ENCODE data around the gene FAM13A.
A peak's percentile ranks its signal among the peaks of the same experiment; 100 is the strongest.

The FAM13A gene

DNA sequence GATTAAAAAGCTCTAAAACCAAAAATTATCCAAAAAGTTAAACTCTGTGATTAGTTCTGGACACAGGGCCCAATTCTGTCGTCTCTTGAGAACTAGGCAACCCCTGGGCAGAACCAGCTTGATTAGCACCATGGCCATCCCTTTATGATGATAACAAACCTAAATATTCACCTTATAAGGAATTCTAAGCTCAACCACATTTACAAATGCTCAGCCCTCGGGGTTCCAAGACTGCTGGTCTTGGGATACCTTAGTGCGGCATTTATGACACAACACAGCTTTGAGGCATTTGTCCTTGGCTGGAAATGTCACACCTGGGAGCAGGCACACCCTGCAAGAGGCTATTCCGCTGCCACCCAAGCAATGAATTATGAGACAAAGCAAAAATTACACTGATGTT lies 331.8 kb downstream of the FAM13A start:
- no peak for DNase-seq (ENCODE audit: low read depth in 1 of 2, low spot score in 1 of 2)

DNA sequence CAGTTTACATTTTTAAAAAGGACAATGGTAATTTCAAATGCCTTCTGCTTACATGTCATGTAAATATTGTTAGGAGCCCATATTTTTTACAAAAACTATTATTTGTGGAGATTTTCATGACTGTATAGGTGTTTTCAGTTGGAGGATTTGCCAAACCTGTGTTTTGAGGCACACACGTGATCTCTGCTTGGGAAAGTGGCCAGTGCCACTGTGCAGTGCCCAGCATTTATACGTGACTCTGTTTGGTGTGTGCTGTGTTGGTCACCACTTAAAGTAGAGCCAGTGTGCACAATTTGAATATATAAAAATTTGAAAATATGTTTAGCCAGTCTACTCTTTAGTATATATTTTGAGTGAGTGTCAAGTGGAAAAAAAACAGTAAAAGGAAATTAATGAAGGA lies 332.6 kb downstream of the FAM13A start:
- no peak for DNase-seq (ENCODE audit: low read depth in 1 of 2, low spot score in 1 of 2)

DNA sequence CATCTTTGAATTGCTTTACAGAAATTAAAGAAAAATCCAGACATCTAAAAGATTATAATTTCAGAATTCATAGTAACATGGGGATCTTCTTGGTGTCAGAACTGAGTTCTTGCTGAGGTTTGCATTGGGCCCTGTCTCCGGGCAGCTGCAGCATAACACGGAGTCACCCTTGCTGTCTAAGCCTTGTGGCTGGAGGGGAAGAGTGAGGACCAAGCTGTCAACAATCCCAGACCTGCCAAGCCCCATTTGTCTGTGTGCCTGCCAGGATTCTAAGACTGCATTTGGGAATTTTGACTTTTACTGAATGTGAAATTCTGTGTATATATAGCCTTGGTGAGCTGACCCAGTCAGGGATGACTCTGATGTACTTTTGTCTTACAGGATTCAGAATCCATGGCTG lies 334.2 kb downstream of the FAM13A start:
- no peak for DNase-seq (ENCODE audit: low read depth in 1 of 2, low spot score in 1 of 2)

DNA sequence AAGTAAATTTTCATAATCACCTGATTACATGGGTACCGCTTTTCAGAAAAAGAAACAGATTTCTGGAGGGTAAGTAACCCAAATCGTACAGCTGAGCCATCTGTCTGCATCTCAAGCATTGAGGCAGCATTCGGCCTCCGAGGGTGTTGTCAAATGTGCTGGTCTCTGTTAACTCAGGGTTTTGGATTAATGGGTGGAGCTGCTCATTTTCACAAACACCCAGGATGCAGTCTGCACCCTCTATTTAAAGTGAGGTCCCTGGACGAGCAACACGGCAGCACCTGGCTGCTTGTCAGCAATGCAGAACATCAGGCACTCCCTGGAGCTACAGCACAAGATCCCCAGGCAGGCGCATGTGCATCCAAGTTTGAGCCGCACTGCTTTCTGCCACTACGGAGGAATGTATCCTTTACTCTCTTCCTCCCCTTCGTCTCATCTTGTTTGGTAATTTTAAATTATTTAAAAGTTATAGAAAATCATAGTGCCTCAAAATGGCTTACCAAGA lies 334.7 kb downstream of the FAM13A start:
- no peak for DNase-seq (ENCODE audit: low read depth in 1 of 2, low spot score in 1 of 2)

DNA sequence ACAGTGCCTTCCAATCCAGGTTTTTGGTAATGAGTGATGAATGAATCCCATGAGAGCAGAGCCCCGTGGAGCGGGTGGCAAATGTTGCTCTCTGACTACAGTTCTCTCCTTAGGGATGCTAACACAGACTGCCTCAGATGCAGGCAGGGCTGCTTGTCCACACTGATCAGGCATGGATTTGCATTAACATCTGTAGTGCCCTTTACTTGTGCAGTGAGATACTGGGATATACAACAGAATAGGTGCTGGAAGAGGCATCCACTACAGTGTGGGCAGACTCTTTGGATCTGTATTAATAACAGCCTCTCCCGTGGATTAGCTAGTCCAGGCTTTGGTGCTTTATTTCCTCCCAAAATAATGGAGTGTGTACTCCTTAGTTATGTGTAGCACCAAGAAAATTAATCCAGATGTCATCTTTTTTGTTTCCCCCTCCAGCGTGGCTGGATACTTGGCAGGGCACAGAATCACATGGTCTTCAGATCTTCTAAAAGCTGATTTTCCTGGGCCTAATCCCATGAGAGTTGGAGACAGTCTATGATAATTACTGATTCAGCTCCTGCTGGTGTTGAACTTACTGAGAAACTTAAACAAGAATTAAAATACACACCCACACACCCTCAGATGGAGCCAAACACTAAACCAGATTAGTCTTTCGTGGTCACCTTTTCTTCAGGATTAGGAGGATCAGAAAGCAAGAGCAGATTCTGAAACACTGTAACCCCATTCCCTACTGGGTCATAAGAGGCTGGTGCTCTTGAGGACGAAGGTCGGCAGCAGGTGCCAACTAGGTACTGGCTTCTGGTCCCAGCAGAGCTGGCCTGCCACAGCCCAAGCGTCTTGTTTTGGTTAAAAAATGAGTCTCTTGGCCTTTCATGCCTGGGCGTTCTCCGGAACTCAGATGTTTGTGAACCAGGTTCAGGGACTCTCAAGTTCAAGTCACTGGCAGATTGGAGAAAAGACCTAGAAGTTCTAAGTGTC lies 336.2 kb downstream of the FAM13A start:
- no peak for DNase-seq (ENCODE audit: low read depth in 1 of 2, low spot score in 1 of 2)

DNA sequence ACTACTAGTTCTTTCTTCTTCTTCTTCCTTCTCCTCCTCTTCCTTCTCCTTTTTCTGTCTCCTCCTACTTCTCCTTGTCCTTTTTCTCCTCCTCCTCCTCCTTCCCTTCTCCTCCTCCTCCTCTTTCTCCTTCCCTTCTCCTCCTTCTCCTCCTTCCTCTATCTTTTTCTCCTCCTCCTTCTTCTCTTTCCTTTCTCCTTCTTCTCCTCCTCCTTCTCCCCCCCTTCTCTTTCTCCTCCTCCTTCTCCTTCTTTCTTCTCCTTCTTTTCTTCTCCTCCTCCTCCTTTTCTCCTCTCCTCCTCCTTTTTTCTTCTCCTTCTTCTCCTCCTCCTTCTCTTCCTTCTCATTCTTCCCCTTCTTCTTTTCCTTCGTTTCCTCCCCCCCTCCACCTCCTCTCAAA lies 337.6 kb downstream of the FAM13A start:
- no peak for DNase-seq (ENCODE audit: low read depth in 1 of 2, low spot score in 1 of 2)

DNA sequence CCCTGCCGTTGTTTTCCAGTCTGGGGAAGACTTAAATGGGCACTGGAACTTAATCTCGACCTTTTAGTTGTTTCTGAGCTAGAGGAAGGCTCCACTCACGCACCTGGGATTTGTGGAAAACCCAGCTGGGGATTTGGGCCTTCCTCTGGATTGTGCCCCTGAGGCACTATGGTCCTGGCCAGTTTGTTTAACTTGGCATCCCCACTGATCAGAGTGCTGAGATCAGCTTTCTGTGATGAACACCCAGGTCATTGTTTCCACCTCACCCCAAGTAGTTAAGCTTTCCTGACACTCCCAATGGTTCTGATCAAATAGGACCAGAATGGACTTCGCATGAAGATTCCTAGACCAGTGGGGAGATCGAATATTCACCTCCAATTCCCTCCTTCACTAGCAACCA lies 338.9 kb downstream of the FAM13A start:
- DNase-seq (ENCODE audit: low read depth in 1 of 2, low spot score in 1 of 2) = no peak

DNA sequence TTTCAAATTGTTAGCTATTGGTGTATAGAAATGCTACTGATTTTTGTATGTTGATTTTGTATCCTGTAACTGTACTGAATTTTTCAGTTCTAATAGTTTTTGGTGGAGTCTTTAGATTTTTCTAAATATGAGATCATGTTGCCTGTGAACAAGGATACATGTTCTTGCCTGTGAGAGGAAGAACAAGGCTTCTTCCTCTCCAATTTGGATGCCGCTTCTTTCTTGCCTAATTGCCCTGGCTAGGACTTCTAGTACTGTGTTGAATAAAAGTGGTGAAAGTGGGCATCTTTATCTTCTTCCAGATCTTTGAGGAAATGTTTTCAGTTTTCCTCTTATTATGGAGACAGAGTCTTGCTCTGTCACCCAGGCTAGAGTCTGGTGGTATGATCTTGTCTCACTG lies 343.2 kb downstream of the FAM13A start:
- no peak for DNase-seq (ENCODE audit: low read depth in 1 of 2, low spot score in 1 of 2)

DNA sequence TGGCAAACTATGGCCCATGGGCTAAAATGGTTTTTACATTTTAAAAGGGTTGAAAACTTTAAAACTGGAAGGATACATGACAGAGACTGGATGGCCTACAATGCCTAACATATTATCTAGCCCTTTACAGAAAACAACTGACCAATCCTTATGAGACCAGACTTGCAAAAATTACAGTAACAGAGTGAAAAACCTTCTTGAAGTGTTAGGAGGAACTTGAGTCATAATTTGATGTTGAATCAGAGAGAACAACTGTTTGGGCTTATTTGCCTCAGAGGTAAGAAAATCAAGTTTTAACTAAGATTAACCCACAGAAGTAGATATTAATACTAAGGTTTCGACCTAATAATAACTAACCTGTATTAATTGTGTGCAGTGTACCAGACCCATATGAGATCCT lies 347.0 kb downstream of the FAM13A start:
- no peak for DNase-seq (ENCODE audit: low read depth in 1 of 2, low spot score in 1 of 2)

DNA sequence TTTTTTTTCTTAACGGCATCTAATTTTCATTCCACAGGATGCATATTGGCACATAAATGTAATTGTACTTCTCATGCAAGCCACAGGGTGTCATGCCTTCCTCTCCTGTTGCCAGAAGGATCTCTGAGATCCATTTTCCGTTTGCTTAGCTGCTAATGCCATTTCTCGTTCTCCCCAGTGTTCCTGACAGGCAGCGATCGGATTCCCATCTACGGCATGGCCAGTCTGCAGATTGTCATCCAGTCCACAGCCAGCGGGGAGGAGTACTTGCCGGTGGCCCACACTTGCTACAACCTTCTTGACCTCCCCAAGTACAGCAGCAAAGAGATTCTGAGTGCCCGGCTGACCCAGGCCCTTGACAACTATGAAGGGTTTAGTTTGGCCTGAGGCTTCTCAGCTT lies 350.4 kb downstream of the FAM13A start:
- no peak for DNase-seq (ENCODE audit: low read depth in 1 of 2, low spot score in 1 of 2)

DNA sequence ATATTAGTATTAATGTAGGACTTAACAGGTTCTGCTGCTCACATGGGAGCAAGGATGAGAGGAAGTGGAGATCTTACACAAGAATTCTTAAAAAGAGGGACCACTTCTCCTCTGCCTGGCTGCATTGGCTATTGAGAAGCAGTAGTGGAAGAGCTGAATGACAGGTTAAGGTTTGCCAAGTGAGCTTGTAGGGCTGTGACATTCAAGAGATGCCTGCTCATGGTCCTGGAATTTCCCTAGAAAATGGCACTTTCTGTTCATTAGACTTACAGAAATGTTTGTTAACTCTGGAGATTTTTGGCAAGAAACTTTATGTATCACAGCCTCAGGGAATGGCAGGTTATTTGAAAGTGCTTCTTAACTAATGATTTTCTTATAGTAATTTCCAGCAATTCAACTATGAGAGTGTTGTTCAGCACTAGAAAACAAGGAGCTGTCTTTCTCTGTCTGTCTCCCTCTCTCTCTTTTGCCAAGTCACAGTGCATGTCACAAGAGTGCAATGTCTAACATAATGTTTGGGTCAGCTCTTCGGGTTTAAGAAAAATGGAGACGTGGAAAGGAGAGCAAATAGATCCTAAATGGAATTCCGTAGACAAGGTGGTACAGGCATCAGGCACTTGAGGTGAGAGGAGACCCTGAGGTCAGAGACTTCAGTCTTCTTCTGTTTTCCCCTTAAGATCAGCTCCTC lies 351.0 kb downstream of the FAM13A start:
- no peak for DNase-seq (ENCODE audit: low read depth in 1 of 2, low spot score in 1 of 2)

DNA sequence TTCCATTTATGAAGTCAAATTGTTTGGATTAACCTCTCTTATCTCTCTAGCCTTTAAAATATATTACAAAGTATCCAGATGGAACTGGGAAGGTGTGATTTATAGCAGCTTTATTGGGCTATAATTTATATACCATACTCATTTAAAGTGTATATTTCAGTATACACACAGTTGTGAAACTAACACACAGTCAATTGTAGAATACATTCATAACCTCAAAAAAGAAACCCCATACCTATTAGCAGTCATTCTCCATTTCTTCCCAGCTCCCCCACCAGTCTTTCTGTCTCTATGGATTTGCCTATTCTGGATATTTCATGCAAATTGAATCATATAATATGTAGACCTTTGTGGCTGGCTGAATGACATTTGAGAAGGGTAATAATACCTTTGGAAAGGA lies 351.8 kb downstream of the FAM13A start:
- DNase-seq (ENCODE audit: low read depth in 1 of 2, low spot score in 1 of 2) = no peak

DNA sequence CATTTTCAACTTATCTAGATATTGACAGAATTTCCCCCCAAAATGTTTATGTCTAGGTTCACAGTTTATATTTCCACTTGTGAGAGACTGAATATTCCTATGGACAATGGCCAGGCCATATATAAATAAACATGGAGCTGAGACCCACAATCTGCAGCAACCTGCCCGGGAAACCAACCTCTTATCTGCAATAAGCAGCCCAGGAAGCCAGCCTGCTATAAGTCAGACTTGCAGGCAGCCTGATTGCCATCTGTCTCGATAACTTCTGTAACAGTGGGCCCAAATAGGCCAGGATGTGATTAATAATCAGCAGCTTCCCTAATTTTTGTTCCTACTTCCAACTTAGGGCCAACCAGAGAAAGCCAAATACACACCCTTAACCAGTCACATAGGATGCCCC lies 354.2 kb downstream of the FAM13A start:
- DNase-seq (ENCODE audit: low read depth in 1 of 2, low spot score in 1 of 2) = no peak

DNA sequence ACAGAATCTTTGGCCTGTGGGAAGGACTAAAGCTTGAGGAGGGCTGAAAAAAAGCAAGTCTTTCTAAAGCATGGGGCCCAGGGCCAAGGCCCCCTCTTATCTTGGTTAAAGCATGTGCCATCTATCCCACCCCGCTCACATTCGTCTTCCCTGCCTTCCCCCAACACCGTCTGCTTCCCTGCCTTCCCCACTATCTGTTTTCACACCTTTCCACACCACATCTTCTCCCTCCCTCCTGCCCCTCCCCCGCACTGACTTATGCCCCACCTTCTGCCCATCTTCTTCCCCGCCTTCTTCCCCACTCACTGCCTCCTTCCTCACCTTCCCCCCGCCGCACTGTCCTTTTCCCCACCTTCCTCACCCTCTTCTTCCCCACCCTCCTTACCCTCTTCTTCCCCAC lies 358.5 kb downstream of the FAM13A start:
- DNase-seq (ENCODE audit: low read depth in 1 of 2, low spot score in 1 of 2) = no peak

DNA sequence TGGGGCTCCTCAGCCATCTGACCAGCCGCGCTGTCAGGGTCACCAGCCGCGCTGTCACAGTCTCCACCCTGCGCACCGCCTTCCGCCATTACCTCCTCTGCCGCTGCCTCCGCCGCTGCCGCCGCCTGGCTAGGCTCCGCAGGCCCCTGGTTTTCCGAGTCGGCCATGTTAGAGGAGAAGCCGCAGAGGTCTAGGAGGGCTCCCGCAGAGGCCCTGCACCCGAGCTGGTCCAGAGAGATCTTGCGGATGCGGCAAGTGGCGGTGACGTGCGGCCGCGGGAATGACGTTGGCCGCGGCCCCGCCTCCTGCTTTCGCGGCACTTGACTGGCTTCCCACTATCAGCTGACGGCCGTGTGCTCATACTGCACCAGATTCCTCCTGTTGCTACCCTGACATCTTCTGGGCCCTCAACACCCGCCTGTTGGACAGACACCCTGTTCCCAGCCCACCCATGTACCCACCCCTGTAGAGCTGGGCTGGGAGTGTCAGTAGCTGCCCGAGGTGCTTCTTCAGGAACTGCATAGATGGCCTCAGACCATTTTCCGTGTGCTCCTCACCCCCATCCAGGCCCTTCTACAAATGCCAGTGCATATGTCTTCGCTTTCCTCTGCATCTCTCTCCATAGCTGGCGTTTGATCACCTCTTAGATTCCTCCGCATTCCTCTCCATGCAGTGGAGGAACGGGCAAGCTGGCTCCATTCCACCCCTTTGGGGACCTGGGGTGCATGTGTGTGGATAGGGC lies 359.2 kb downstream of the FAM13A start, which contains the start of gene NAP1L5:
Gene NAP1L5 (minus strand): TSS at position 242 of the 742 bp plus-strand sequence. CDS start 75 bp downstream, at position 167.
- DNase-seq (ENCODE audit: low read depth in 1 of 2, low spot score in 1 of 2) = peak; percentile 21 to 43

DNA sequence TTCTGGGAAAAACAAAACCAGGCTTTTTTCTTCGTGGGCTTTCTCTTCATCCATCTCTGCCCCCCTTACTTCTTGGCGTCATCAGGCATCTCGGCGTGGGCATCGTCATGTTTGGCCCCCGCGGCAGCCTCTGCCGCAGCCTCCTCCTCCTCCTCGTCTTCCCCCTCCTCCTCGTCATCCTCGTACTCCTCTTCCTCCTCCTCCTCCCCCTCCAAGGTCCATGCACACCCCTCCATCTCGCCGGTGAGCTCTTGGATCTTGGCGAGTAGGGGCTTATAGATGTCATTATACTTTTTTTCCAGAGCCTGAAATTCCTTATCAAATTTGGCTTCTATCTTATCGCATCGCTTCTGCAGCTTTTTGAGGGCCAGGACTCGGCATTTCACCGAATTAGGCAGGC lies 359.8 kb downstream of the FAM13A start:
- DNase-seq (ENCODE audit: low read depth in 1 of 2, low spot score in 1 of 2) = no peak

DNA sequence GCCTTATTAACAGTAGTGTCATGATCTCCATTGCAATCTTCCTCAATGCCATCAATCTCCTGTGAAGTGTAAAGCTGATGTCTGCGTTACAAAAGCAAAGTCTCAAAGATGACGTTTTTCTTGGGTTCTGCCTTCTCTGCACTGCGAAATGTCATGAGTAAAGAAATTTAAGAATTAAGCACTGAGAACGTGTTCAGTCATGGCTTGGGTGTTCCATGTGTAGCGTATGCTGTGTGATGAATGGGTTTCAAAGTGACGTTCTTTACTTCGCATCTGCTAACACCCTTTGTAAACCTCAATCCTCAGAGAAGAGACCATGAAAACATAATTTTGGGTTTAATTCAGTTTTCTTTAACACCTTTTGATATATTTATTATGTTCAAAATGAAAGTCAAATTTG lies 360.4 kb downstream of the FAM13A start:
- no peak for DNase-seq (ENCODE audit: low read depth in 1 of 2, low spot score in 1 of 2)

DNA sequence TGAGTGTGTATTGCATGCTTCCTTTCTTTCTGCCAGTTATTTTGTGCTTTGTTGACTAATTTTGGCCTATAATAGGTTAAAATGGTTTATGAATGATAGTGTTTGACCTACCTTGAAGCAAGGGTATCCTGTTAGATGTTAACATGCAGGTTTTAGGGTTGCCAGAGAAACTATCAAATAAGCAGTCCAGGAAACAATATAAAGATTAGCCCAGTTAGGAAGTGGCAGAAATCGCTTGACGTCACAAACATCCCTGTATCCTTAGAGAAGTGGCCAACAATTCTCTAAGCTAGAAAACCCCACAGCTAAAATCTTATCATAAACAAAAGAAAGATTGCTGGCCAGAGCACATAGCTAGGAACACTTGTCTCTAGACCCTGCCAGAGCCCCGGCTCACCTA lies 363.2 kb downstream of the FAM13A start:
- no peak for DNase-seq (ENCODE audit: low read depth in 1 of 2, low spot score in 1 of 2)

DNA sequence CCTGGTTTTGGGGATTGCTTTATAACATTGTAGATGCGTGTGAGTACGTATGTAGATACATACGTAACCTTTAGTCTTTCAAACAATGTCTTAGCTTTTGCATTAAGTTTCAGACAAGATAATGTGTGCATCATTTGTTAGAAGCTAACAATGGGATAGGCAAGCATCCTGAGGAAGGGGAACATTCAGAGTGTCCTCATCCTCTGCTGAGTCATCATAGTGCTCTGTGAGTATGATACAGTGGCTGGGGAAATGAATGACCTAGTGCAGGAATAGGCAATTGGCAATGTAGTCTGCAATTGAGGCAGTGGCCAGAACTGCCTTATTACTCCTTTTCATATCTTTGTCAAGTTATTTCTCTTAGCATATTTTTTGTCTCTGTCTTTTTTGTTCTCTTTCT lies 366.6 kb downstream of the FAM13A start:
- no peak for DNase-seq (ENCODE audit: low read depth in 1 of 2, low spot score in 1 of 2)

DNA sequence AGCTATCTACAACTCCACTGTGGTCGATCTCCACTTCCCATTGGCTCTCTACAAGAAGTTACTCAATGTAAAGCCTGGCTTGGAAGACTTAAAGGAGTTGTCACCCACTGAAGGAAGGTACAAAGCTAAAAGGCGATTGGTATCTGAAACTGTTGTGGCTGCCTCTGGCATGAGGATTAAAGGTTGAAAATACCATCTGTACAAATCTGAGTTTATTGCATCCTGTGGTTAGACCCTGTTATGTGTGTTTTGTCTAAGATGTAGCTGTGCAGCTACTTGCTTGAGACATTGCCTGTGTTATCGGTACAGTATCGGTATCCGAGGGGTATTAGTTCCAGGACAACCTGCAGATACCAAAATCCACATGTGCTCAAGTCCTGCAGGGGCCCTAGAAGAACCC lies 375.8 kb downstream of the FAM13A start:
- DNase-seq (ENCODE audit: low read depth in 1 of 2, low spot score in 1 of 2) = no peak
